ENCODE data around the gene SMIM12.

- TF ChIP-seq POLR2A (IDR thresholded peaks at IDR 0.05): no peak
- no peak for TF ChIP-seq CTCF (IDR thresholded peaks at IDR 0.05)
These were observed 46.7 kb upstream of the SMIM12 start for GRCh38 chr1:34906222-34906621.

All from uterus (tissue), 2 donors.